ENCODE results near the gene TM9SF3. TPM values are rescaled to one million over a fixed set of nuclear protein-coding genes. Genes with fewer than 3 reads are reported as not detected.
A peak's percentile ranks its signal among the peaks of the same experiment; 100 is the strongest.

The TM9SF3 gene
- 131 TPM for polyA plus RNA-seq (2013, experiment 1 of 2; ENCODE audit: insufficient read length)
- 138 TPM for polyA plus RNA-seq (2013, experiment 2 of 2; ENCODE audit: insufficient read length)

GRCh38 chr10:96586419-96587263 lies at the start of gene TM9SF3:
Gene TM9SF3 (minus strand): TSS chr10:96587012. CDS start chr10:96586835, 177 bp downstream.
- peak; percentile 93 for DNase-seq

DNA sequence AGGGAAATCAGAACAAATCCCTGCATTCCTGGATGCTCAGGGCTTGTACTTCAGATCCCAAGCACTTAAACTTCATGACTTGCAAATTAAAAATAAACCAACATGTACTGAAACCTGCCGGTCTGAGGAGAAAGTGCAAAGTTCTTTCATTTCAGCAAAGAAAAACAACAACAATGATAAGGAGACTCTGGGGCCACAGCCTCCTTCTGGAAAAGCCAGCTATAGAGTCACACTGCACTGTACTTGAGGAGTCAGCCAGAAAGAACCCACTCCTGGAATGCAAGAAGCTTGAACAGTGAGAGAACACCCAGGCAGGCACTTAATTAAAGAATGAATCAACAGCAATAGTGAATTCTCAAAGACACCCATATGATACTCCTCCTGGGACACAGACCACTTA lies 49.7 kb upstream of the TM9SF3 start:
- DNase-seq, result no peak

GRCh38 chr10:96632974-96633710 lies 46.3 kb upstream of the TM9SF3 start:
- DNase-seq, result no peak

DNA sequence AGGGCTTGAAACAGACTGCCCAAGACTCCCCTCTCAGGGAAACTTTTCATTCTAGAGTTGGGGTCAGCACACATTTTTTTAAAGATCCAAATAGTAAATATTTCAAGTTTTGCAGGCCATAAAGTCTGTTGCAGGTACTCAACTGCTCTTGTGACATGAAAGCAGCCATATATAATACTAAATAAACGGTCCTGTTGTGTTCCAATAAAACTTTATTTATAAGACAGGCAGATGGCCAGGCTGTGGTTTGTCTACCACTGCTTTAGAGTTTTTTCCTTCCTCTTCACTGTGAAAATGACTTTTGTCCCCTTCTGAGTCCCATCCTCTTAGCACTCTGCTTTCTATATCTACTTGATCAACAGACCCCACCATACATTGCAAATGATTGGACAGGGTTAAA lies 40.5 kb upstream of the TM9SF3 start:
- DNase-seq, result no peak

GRCh38 chr10:96626795-96627194 lies 40.0 kb upstream of the TM9SF3 start:
- DNase-seq, result no peak

- DNase-seq, result no peak
Measured at GRCh38 chr10:96625173-96625572, 38.4 kb upstream of the TM9SF3 start.

GRCh38 chr10:96622013-96622787 lies 35.4 kb upstream of the TM9SF3 start:
- DNase-seq, result no peak

GRCh38 chr10:96619796-96620773 lies 33.3 kb upstream of the TM9SF3 start:
- DNase-seq, result peak; percentile 17

- no peak for DNase-seq
Measured at GRCh38 chr10:96619120-96619519, 32.3 kb upstream of the TM9SF3 start.

- no peak for DNase-seq
Measured at GRCh38 chr10:96618653-96619052, 31.8 kb upstream of the TM9SF3 start.

GRCh38 chr10:96616961-96617360 lies 30.1 kb upstream of the TM9SF3 start:
- DNase-seq, result no peak

GRCh38 chr10:96614515-96614914 lies 27.7 kb upstream of the TM9SF3 start:
- DNase-seq, result peak; percentile 88

- DNase-seq, result no peak
Measured at GRCh38 chr10:96613576-96613975, 26.8 kb upstream of the TM9SF3 start.

- no peak for DNase-seq
Measured at GRCh38 chr10:96612055-96612830, 25.4 kb upstream of the TM9SF3 start.

DNA sequence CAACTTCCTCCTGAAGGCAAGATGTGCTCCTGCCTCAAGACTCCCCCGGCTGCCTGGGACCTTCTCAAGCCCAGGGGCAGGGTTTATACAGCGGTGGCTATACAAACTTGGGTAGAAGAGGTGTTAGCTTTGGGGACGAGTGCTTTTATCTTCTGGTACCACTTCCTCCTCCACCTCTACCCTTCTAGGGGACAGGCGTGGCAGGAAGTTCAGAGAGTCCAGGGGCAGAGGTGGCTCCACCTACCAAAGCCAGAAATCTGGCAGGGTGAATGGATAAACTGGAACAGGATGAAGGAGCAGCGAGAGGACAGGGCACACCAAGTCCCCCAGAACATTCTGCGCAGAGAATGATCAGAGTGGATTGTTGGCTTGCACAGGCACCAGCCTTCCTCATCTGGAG lies 24.0 kb upstream of the TM9SF3 start:
- no peak for DNase-seq

GRCh38 chr10:96609510-96609909 lies 22.7 kb upstream of the TM9SF3 start:
- DNase-seq, result no peak

GRCh38 chr10:96608805-96609204 lies 22.0 kb upstream of the TM9SF3 start:
- DNase-seq, result no peak

GRCh38 chr10:96608262-96608661 lies 21.4 kb upstream of the TM9SF3 start:
- DNase-seq, result no peak

GRCh38 chr10:96606946-96607345 lies 20.1 kb upstream of the TM9SF3 start:
- no peak for DNase-seq

- peak; percentile 57 for DNase-seq
Measured at GRCh38 chr10:96606216-96606615, 19.4 kb upstream of the TM9SF3 start.

DNA sequence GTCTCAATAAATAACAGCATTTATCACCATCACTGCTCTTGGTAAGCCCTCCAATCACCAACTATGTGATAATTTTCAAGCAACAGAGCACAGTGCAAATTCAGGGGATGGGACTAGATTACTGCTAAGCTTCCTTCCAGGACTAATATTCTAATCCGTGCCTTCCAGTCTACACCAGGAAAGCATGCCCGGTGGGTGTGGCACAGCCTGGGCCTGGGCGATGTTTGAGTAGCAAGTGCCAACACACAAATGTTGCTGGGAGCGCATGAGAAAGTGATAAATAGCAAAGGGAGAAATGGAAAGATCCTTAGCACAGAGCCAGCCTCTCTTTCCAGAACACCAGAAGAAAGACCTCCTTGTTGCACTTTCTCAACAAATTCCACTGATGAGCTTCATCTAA lies 13.5 kb upstream of the TM9SF3 start:
- no peak for DNase-seq

Data from fibroblast of skin of back (primary cell).